A549 (cell line): Measurements from ENCODE around the gene HDDC2. TPM values are rescaled to one million over a fixed set of nuclear protein-coding genes. Genes with fewer than 3 reads are reported as not detected.

ENCODE experiments used
- ATAC-seq, 2 experiments: fragments of 200-7000 bp in 1 of 2; fragments of >200 bp in 1 of 2; cut with Nextera tagmentation in 1 of 2; cut with Tn5 transposase in 1 of 2; 3 replicates each; pipeline versions ENCODE4 v1.8.0 to v1.9.1; 2018 to 2020; ENCODE audit warnings: mild to moderate bottlenecking in 1 of 2, moderate library complexity in 1 of 2
- CTCF ChIA-PET: fragments of 300-600 bp; sonication (Branson Sonifier 250); formaldehyde crosslinking; extraction: SDS; loops from one replicate; lab custom pipeline; 2021; ENCODE audit warnings: antibody characterized with exemption, inconsistent platforms; lab: Yijun Ruan, JAX
- POLR2A ChIA-PET: fragments of 350-600 bp; formaldehyde crosslinking; extraction: SDS; loops from one replicate; lab custom pipeline; 2021; ENCODE audit warnings: antibody characterized with exemption, inconsistent platforms; lab: Yijun Ruan, JAX
- DNase-seq, 2 experiments: peaks; one replicate each; pipeline versions ENCODE4 v3.0.0 to v3.0.0-alpha.2; 2011 to 2016; ENCODE audit warnings: low read depth in 1 of 2, low spot score in 1 of 2
- FAIRE-seq: peaks from 2 replicates; lab custom pipeline; 2011; peaks lifted over from hg19 to GRCh38; lab: Jason Lieb, UNC
- H3K27ac ChIP-seq, 2 experiments: fragments of >200 bp; sonication (Bioruptor Twin); formaldehyde crosslinking; 3 replicates each; pipeline ENCODE4 v1.5.1; 2016 to 2017
- H3K4me1 ChIP-seq: fragments of >200 bp; sonication (Bioruptor Twin); formaldehyde crosslinking; 3 replicates; pipeline ENCODE4 v1.6.1; 2016
- H3K4me2 ChIP-seq: fragments of >200 bp; sonication (Bioruptor Twin); formaldehyde crosslinking; 3 replicates; pipeline ENCODE4 v1.6.1; 2016
- H3K4me3 ChIP-seq: fragments of >200 bp; sonication (Bioruptor Twin); formaldehyde crosslinking; 3 replicates; pipeline ENCODE4 v1.5.1; 2016
- H3K9me3 ChIP-seq: fragments of >200 bp; sonication (Bioruptor Twin); formaldehyde crosslinking; 3 replicates; pipeline ENCODE4 v1.6.1; 2016
- CBX8 ChIP-seq: fragments of 200-600 bp; sonication (generic); IDR thresholded peaks from 2 replicates; pipeline ENCODE4 v1.6.1; 2016
- CHD2 ChIP-seq: fragments of 150-350 bp; IDR thresholded peaks from 2 replicates; pipeline ENCODE4 v1.6.1; 2014; ENCODE audit warnings: low read length; ENCODE audit not compliant: partially characterized antibody
- EHF ChIP-seq: fragments of 250-450 bp; sonication (Bioruptor Pico); IDR thresholded peaks from 2 replicates; pipeline ENCODE4 v1.5.0; 2020; ENCODE audit warnings: mild to moderate bottlenecking
- EHMT2 ChIP-seq: fragments of 200-600 bp; sonication (generic); IDR thresholded peaks from 2 replicates; pipeline ENCODE4 v1.6.1; 2016; ENCODE audit warnings: antibody characterized with exemption, low read depth, mild to moderate bottlenecking, moderate library complexity
- ESRRA ChIP-seq: fragments of 150-350 bp; IDR thresholded peaks from 2 replicates; pipeline ENCODE4 v1.6.1; 2014; ENCODE audit warnings: mild to moderate bottlenecking, low read length, borderline replicate concordance
- FOSL2 ChIP-seq, 2 experiments: fragments of 450-650 bp in 1 of 2; fragments of >200 bp in 1 of 2; sonication (Bioruptor Twin) in 1 of 2; formaldehyde crosslinking; IDR thresholded peaks; 2 replicates each; pipeline versions ENCODE4 v1.5.0 to v1.6.1; 2016 to 2020; ENCODE audit warnings: mild to moderate bottlenecking in 1 of 2, moderate library complexity in 1 of 2
- FOXS1 ChIP-seq: fragments of 250-450 bp; sonication (Bioruptor Pico); IDR thresholded peaks from 2 replicates; pipeline ENCODE4 v1.5.0; 2020; ENCODE audit warnings: mild to moderate bottlenecking, moderate library complexity
- HOXA7 ChIP-seq: fragments of 250-450 bp; sonication (Bioruptor Pico); IDR thresholded peaks from 2 replicates; pipeline ENCODE4 v1.5.0; 2020; ENCODE audit warnings: mild to moderate bottlenecking, moderate library complexity
- HOXB13 ChIP-seq: fragments of 250-450 bp; sonication (Bioruptor Pico); IDR thresholded peaks from 2 replicates; pipeline ENCODE4 v1.5.0; 2020; ENCODE audit warnings: low read depth, mild to moderate bottlenecking, moderate library complexity
- HOXB5 ChIP-seq: fragments of 250-450 bp; sonication (Bioruptor Pico); IDR thresholded peaks from 2 replicates; pipeline ENCODE4 v1.5.0; 2020; ENCODE audit warnings: mild to moderate bottlenecking, moderate library complexity
- KDM1A ChIP-seq: fragments of 200-600 bp; sonication (generic); IDR thresholded peaks from 2 replicates; pipeline ENCODE4 v1.6.1; 2016; ENCODE audit warnings: low read depth, mild to moderate bottlenecking
- KDM5A ChIP-seq: fragments of 200-600 bp; sonication (generic); IDR thresholded peaks from 2 replicates; pipeline ENCODE4 v1.6.1; 2016; ENCODE audit warnings: antibody characterized with exemption, mild to moderate bottlenecking
- MYC ChIP-seq: IDR thresholded peaks from 2 replicates; pipeline ENCODE4 v1.6.1; 2012; ENCODE audit warnings: mild to moderate bottlenecking, inconsistent platforms, low read length, improper control_type of control experiment, borderline replicate concordance
- POLR2AphosphoS2 ChIP-seq: conservative IDR thresholded peaks from 2 replicates; pipeline ENCODE4 v1.6.1; 2012; ENCODE audit warnings: low read length, improper control_type of control experiment, inconsistent platforms
- SMC3 ChIP-seq: fragments of >200 bp; sonication (Bioruptor Twin); formaldehyde crosslinking; IDR thresholded peaks from 3 replicates; pipeline ENCODE4 v1.6.1; 2018; ENCODE audit warnings: inconsistent platforms
- ZFP36 ChIP-seq: fragments of 450-650 bp; IDR thresholded peaks from 2 replicates; pipeline ENCODE4 v1.6.1; 2014; ENCODE audit warnings: borderline replicate concordance; ENCODE audit not compliant: partially characterized antibody
- WGBS: methylation state at CpG from one replicate; pipeline ENCODE4 v1.1.6; 2017; ENCODE audit errors: missing lambda C conversion rate; 5-methylcytosine and 5-hydroxymethylcytosine counted together
- polyA plus RNA-seq, 4 experiments: library from polyadenylated mRNA; depleted of rRNA in 3 of 4; stranded (reverse); fragments of >200 nt; fragmentation: RNase III in 1 of 4; extraction: RNeasy Plus Mini Kit Qiagen cat#74134 plus additional on column Dnase treatment in 1 of 4; gene quantifications; 2 replicates in 3 of 4; 3 replicates in 1 of 4; pipeline ENCODE4 v1.2.3, GENCODE V29; 2011 to 2017
- TF ChIP-seq, protein P1 (sequence below): fragments of >200 bp; sonication (Bioruptor Twin); formaldehyde crosslinking; IDR thresholded peaks from 3 replicates; pipeline ENCODE4 v1.5.1; 2016
- TF ChIP-seq, protein P2 (sequence below): fragments of 250-450 bp; sonication (Bioruptor Pico); IDR thresholded peaks from 2 replicates; pipeline ENCODE4 v1.5.0; 2021; ENCODE audit warnings: mild to moderate bottlenecking, moderate library complexity, borderline replicate concordance

Gene HDDC2
- polyA plus RNA-seq, 2 of the 4 experiments (the other 2 are of a cell fraction): 107 to 216 TPM

DNA sequence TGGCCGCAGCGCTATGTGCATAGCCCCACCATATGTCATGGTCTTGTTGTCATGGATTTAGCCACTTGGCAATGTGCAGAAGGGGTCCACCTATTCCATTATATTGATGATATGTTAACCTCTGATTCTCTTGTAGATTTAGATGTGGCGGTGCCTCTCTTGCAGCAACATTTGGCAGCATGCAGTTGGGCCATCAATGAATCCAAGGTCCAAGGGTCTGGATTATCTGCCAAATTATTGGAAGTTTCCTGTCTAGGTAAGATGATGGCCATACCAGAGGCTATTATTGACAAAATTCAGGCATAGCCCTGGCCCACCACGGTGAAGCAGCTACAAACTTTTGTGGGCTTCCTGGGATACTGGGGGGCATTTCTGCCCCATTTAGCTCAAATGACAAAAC, 31.4 kb downstream of the HDDC2 start:
- no peak overlapping the region for H3K4me2 ChIP-seq
- POLR2A ChIA-PET: no interaction called here
- H3K4me3 ChIP-seq: no peak overlapping the region
- no peak for DNase-seq
- TF ChIP-seq EHMT2: no peak
- TF ChIP-seq HOXB13 (CRISPR knock-in tag): no peak
- no peak for TF ChIP-seq HOXB5
- TF ChIP-seq, all 56 proteins: peak for 0
- FAIRE-seq (no peak), ATAC-seq (no peak)
- WGBS: 100% methylated on average over 4 of the region's 4 CpGs
- H3K27ac ChIP-seq: no peak overlapping the region
- no peaks in the 10 kb centered on the region for H3K9me3 ChIP-seq
- CTCF ChIA-PET: no interaction called here
- H3K4me1 ChIP-seq: 0 out of 3 replicates have a peak, but pooled peaks cover 7% of the 10 kb centered on the region

DNA sequence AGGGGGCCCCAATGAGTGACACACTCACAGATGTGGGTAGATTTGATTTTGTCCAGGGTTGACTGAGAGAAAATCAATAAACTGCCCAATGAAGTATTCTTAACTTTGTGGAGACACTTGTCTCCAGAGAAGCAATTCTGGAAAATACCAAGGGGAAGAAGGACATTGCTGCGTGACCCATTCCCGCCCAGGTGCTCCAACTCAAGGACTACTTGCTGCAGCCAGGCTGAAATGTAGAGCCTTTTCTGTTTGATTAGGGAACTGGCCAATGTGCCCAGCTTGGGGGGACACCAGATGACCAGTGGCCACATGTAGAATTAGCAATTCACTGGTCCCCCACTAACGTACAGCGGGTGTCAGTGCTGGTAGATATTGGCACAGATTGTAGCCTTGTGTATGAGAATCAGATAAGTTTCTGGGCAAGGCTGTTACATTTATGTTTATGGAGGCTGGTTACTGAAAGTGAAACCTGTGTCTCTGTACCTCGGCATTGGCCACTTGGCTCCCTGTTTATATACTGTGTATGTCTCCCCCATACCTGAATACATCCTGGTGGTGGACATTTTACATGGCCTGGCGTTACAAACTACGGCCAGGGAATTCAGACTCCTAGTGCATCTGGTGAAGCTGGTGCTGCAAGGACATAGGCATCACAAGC, 32.3 kb downstream of the HDDC2 start:
- ChIA-PET POLR2A (no interaction called here), CTCF (interaction anchor here (0.9 kb wide), 1 partner anchor 72 kb away, joined by 3 read pairs; no protein-coding TSS in a partner anchor)
- H3K4me2 ChIP-seq: no peak overlapping the region
- FAIRE-seq (no peak), DNase-seq (no peak), ATAC-seq (no peak)
- no peak overlapping the region for H3K27ac ChIP-seq
- no peaks in the 10 kb centered on the region for H3K9me3 ChIP-seq
- TF ChIP-seq, protein P1, sequence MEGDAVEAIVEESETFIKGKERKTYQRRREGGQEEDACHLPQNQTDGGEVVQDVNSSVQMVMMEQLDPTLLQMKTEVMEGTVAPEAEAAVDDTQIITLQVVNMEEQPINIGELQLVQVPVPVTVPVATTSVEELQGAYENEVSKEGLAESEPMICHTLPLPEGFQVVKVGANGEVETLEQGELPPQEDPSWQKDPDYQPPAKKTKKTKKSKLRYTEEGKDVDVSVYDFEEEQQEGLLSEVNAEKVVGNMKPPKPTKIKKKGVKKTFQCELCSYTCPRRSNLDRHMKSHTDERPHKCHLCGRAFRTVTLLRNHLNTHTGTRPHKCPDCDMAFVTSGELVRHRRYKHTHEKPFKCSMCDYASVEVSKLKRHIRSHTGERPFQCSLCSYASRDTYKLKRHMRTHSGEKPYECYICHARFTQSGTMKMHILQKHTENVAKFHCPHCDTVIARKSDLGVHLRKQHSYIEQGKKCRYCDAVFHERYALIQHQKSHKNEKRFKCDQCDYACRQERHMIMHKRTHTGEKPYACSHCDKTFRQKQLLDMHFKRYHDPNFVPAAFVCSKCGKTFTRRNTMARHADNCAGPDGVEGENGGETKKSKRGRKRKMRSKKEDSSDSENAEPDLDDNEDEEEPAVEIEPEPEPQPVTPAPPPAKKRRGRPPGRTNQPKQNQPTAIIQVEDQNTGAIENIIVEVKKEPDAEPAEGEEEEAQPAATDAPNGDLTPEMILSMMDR: no peak
- TF ChIP-seq CBX8 (no peak), MYC (no peak), FOXS1 (CRISPR knock-in tag) (no peak), EHF (CRISPR knock-in tag) (no peak)
- 96% methylated on average over 7 of the region's 7 CpGs for WGBS
- H3K4me1 ChIP-seq: 0 out of 3 replicates have a peak, but pooled peaks cover 7% of the 10 kb centered on the region
- no peak overlapping the region for H3K4me3 ChIP-seq

DNA sequence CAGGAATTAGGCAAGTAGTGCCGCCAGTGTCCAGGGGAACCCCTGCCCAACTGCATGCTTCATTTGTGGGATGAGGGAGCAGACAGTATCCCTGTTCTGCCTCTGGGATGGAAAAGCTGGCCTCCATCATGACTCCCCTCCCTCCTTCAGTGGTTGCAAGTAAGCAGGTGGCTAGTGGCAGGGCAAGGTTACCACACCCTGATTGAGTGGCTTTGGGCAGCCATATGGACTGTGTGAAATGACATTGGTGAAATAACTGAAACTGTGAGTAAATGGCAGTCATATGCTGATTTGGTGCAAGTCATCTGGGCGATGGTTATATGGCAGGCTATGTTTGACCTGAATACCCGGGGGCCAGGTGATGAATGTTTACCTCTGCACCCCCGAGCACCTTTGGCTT, 33.0 kb downstream of the HDDC2 start:
- 0 out of 3 replicates have a peak, but pooled peaks cover under 1% of the 10 kb centered on the region for H3K4me1 ChIP-seq
- no peaks in the 10 kb centered on the region for H3K9me3 ChIP-seq
- no peak overlapping the region for H3K27ac ChIP-seq
- FAIRE-seq (no peak), ATAC-seq (no peak), DNase-seq (no peak)
- H3K4me2 ChIP-seq: no peak overlapping the region
- WGBS: 90% methylated on average over 3 of the region's 4 CpGs
- H3K4me3 ChIP-seq: no peak overlapping the region
- no peak for TF ChIP-seq KDM1A
- TF ChIP-seq POLR2AphosphoS2: no peak
- TF ChIP-seq HOXA7 (CRISPR knock-in tag): no peak
- TF ChIP-seq ZFP36: no peak
- TF ChIP-seq, protein P2, sequence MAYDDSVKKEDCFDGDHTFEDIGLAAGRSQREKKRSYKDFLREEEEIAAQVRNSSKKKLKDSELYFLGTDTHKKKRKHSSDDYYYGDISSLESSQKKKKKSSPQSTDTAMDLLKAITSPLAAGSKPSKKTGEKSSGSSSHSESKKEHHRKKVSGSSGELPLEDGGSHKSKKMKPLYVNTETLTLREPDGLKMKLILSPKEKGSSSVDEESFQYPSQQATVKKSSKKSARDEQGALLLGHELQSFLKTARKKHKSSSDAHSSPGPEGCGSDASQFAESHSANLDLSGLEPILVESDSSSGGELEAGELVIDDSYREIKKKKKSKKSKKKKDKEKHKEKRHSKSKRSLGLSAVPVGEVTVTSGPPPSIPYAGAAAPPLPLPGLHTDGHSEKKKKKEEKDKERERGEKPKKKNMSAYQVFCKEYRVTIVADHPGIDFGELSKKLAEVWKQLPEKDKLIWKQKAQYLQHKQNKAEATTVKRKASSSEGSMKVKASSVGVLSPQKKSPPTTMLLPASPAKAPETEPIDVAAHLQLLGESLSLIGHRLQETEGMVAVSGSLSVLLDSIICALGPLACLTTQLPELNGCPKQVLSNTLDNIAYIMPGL (CRISPR knock-in tag): no peak
- no peak for TF ChIP-seq FOSL2 (IDR thresholded peaks at IDR 0.05)
- TF ChIP-seq FOSL2 (CRISPR knock-in tag; IDR thresholded peaks at IDR 0.05): no peak
- TF ChIP-seq CHD2: no peak
- TF ChIP-seq HOXB5: no peak
- no peak for TF ChIP-seq ESRRA
- no peak for TF ChIP-seq KDM5A
- TF ChIP-seq SMC3: no peak
- ChIA-PET CTCF (interaction anchor here (0.9 to 1.9 kb wide), 4 partner anchors 10 to 115 kb away, joined by 3 to 6 read pairs (median 4); partner anchors contain the start of gene TPD52L1), POLR2A (no interaction called here)
